Measurements from ENCODE around the gene CEL.
"Not testable (repeated sequence)": the region's sequence is repeated elsewhere in the genome, so short reads cannot be mapped to it uniquely, and the experiment has no call there.

The CEL gene

GRCh38 chr9:133083688-133084087 lies 21.9 kb downstream of the CEL start:
- in situ Hi-C loops (cut with MboI; ENCODE audit: low sequenced_read_pairs, unreplicated experiment); DNase-seq (ENCODE audit: low spot score): not testable (repeated sequence)

DNA sequence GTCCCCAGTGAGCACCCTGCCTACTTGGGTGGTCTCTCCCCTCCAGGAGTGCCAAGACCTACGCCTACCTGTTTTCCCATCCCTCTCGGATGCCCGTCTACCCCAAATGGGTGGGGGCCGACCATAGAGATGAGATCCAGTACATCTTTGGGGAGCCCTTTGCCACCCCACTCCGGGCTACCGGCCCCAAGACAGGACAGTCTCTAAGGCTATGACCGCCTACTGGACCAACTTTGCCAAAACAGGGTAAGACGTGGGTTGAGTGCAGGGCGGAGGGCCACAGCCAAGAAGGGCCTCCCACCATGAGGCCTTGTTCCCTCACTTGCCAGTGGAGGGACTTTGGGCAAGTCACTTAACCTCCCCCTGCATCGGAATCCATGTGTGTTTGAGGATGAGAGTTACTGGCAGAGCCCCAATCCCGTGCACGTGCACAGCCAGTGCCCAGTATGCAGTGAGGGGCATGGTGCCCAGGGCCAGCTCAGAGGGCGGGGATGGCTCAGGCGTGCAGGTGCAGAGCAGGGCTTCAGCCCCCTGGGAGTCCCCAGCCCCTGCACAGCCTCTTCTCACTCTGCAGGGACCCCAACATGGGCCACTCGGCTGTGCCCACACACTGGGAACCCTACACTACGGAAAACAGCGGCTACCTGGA lies 24.6 kb downstream of the CEL start:
- DNase-seq (ENCODE audit: low spot score); in situ Hi-C loops (cut with MboI; ENCODE audit: low sequenced_read_pairs, unreplicated experiment): not testable (repeated sequence)

GRCh38 chr9:133086894-133087293 lies 25.1 kb downstream of the CEL start:
- in situ Hi-C loops (cut with MboI; ENCODE audit: low sequenced_read_pairs, unreplicated experiment) = no loop called here
- TF ChIP-seq, protein P1, sequence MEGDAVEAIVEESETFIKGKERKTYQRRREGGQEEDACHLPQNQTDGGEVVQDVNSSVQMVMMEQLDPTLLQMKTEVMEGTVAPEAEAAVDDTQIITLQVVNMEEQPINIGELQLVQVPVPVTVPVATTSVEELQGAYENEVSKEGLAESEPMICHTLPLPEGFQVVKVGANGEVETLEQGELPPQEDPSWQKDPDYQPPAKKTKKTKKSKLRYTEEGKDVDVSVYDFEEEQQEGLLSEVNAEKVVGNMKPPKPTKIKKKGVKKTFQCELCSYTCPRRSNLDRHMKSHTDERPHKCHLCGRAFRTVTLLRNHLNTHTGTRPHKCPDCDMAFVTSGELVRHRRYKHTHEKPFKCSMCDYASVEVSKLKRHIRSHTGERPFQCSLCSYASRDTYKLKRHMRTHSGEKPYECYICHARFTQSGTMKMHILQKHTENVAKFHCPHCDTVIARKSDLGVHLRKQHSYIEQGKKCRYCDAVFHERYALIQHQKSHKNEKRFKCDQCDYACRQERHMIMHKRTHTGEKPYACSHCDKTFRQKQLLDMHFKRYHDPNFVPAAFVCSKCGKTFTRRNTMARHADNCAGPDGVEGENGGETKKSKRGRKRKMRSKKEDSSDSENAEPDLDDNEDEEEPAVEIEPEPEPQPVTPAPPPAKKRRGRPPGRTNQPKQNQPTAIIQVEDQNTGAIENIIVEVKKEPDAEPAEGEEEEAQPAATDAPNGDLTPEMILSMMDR (IDR thresholded peaks at IDR 0.05; ENCODE audit: borderline replicate concordance, control extremely low read depth, extremely low read depth, insufficient read depth, missing control alignments) = no peak
- DNase-seq (ENCODE audit: low spot score) = peak; percentile 22

GRCh38 chr9:133087429-133088145 lies 25.8 kb downstream of the CEL start:
- peak; percentile 19 for DNase-seq (ENCODE audit: low spot score)
- in situ Hi-C loops (cut with MboI; ENCODE audit: low sequenced_read_pairs, unreplicated experiment) = no loop called here
- TF ChIP-seq, protein P1 (IDR thresholded peaks at IDR 0.05; ENCODE audit: borderline replicate concordance, control extremely low read depth, extremely low read depth, insufficient read depth, missing control alignments) = no peak

- TF ChIP-seq, protein P1 (IDR thresholded peaks at IDR 0.05; ENCODE audit: borderline replicate concordance, control extremely low read depth, extremely low read depth, insufficient read depth, missing control alignments) = no peak
- in situ Hi-C loops (cut with MboI; ENCODE audit: low sequenced_read_pairs, unreplicated experiment) = no loop called here
- peak; percentile 24 for DNase-seq (ENCODE audit: low spot score)
These were observed 26.5 kb downstream of the CEL start for GRCh38 chr9:133088146-133088750.

DNA sequence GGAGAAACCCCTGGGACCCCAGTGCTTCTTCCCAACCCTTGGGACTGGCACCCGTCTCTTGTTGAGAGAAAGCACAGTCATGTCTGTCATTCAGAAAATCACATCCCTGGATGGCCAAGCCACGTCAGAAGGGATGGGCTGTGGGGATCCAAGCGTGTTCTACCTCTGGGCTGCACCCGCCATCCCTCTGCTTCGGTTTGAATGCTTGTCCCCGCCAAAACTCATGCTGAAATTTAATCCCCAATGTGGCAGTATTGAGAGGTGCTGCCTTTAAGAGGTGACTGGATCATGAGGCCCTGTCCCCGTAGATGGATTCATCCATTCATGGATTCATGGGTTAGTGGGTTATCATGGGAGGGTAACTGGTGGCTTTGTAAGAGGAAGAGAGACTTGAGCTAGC lies 27.0 kb downstream of the CEL start:
- TF ChIP-seq, protein P1 (IDR thresholded peaks at IDR 0.05; ENCODE audit: borderline replicate concordance, control extremely low read depth, extremely low read depth, insufficient read depth, missing control alignments) = no peak
- no peak for DNase-seq (ENCODE audit: low spot score)
- in situ Hi-C loops (cut with MboI; ENCODE audit: low sequenced_read_pairs, unreplicated experiment) = no loop called here

- in situ Hi-C loops (cut with MboI; ENCODE audit: low sequenced_read_pairs, unreplicated experiment) = no loop called here
- TF ChIP-seq, protein P1 (IDR thresholded peaks at IDR 0.05; ENCODE audit: borderline replicate concordance, control extremely low read depth, extremely low read depth, insufficient read depth, missing control alignments) = no peak
- peak; percentile 22 for DNase-seq (ENCODE audit: low spot score)
These were observed 27.5 kb downstream of the CEL start for GRCh38 chr9:133089271-133089671.
